OCI-LY7 (cell line): ENCODE data around the gene EVI5L.

Experiments
- CTCF ChIP-seq: fragments of 200-600 bp; sonication (generic); conservative IDR thresholded peaks from 2 replicates; pipeline ENCODE4 v1.5.1; 2014; ENCODE audit warnings: mild to moderate bottlenecking, antibody characterized with exemption, low read length, moderate library complexity, mixed read lengths
- EZH2phosphoT487 ChIP-seq: fragments of 200-600 bp; sonication (generic); IDR thresholded peaks from 2 replicates; pipeline ENCODE4 v1.6.1; 2018; ENCODE audit warnings: low read depth, borderline replicate concordance, mild to moderate bottlenecking, mixed run types, antibody characterized with exemption, low read length, moderate library complexity, mixed read lengths

DNA sequence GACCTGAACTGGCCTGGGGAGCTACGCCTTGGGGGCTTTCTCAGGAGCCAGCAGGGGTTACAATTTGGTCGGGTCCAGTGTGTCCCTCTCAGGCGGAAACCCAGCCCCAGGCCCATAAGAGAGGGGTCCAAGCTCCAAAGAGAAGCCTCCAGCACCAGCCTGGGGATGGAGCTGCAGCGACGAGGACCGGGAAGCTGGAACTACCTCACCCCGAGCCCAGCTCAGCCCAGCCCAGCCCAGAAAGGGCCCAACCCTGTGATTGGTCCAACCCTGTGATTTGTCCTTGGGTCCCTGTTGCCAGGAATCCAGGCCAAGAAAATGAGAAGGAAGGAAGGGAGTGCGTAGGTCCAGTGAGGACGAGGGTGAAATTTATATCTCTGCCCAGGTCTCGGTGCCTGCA, 42.9 kb upstream of the EVI5L start:
- no peak for TF ChIP-seq CTCF
- no peak for TF ChIP-seq EZH2phosphoT487
